IMR-90 (cell line): ENCODE measurements around the gene ADGRD1.

Source experiments
- BHLHE40 ChIP-seq: fragments of 150-350 bp; IDR thresholded peaks from 2 replicates; pipeline ENCODE4 v1.6.1; 2016; ENCODE audit warnings: mild to moderate bottlenecking, low read depth, low read length
- CEBPB ChIP-seq: IDR thresholded peaks from 2 replicates; pipeline ENCODE4 v1.6.1; 2012; ENCODE audit warnings: low read depth, low read length, improper control_type of control experiment
- CTCF ChIP-seq: conservative IDR thresholded peaks from 2 replicates; pipeline ENCODE4 v1.5.1; 2012; ENCODE audit warnings: mild to moderate bottlenecking, low read depth, low read length, improper control_type of control experiment
- ELK1 ChIP-seq: fragments of 150-350 bp; IDR thresholded peaks from 2 replicates; pipeline ENCODE4 v1.6.1; 2016; ENCODE audit warnings: low read depth, mild to moderate bottlenecking, low read length, moderate library complexity, borderline replicate concordance
- FOS ChIP-seq: fragments of 150-350 bp; IDR thresholded peaks from 2 replicates; pipeline ENCODE4 v1.6.1; 2016; ENCODE audit warnings: low read depth, low read length
- MAFK ChIP-seq: IDR thresholded peaks from 2 replicates; pipeline ENCODE4 v1.6.1; 2012; ENCODE audit warnings: low read depth, low read length, improper control_type of control experiment
- MXI1 ChIP-seq: IDR thresholded peaks from 2 replicates; pipeline ENCODE4 v1.6.1; 2012; ENCODE audit warnings: low read depth, mild to moderate bottlenecking, low read length, moderate library complexity, borderline replicate concordance
- POLR2A ChIP-seq: IDR thresholded peaks from 2 replicates; pipeline ENCODE4 v1.6.1; 2012; ENCODE audit warnings: mild to moderate bottlenecking, low read depth, low read length
- RAD21 ChIP-seq: IDR thresholded peaks from 2 replicates; pipeline ENCODE4 v1.6.1; 2012; ENCODE audit warnings: low read length, improper control_type of control experiment
- SMC3 ChIP-seq: fragments of 150-350 bp; IDR thresholded peaks from 2 replicates; pipeline ENCODE4 v1.6.1; 2016; ENCODE audit warnings: low read depth, mild to moderate bottlenecking, antibody characterized with exemption, low read length, moderate library complexity
- USF2 ChIP-seq: fragments of 150-350 bp; IDR thresholded peaks from 2 replicates; pipeline ENCODE4 v1.6.1; 2017; ENCODE audit warnings: mild to moderate bottlenecking, antibody characterized with exemption, low read length, low read depth

- TF ChIP-seq POLR2A (no peak), RAD21 (no peak), CTCF (no peak), FOS (no peak), CEBPB (no peak), USF2 (no peak), BHLHE40 (no peak), MAFK (no peak), SMC3 (no peak), MXI1 (no peak), ELK1 (no peak)
Observed at GRCh38 chr12:131057211-131057721, 103.6 kb downstream of the ADGRD1 start.
